GM10266 (cell line): ENCODE results near the gene SPOCK1.

ENCODE experiments used
- DNase-seq: peaks from one replicate; pipeline ENCODE4 v3.0.0; 2012; ENCODE audit errors: extremely low spot score
- CTCF ChIP-seq: IDR thresholded peaks from 2 replicates; pipeline ENCODE4 v1.5.1; 2012; ENCODE audit warnings: mild to moderate bottlenecking, low read depth; ENCODE audit not compliant: control insufficient read depth, insufficient read depth; ENCODE audit errors: missing control alignments

Gene SPOCK1

GRCh38 chr5:137148159-137148558 lies 351.0 kb downstream of the SPOCK1 start:
- no peak for DNase-seq
- TF ChIP-seq CTCF: no peak

- TF ChIP-seq CTCF: no peak
- DNase-seq: no peak
Observed at GRCh38 chr5:137147346-137147745, 351.8 kb downstream of the SPOCK1 start.

GRCh38 chr5:137146402-137146890 lies 352.7 kb downstream of the SPOCK1 start:
- TF ChIP-seq CTCF: no peak
- no peak for DNase-seq

GRCh38 chr5:137145721-137146120 lies 353.4 kb downstream of the SPOCK1 start:
- no peak for TF ChIP-seq CTCF
- no peak for DNase-seq

- TF ChIP-seq CTCF: no peak
- no peak for DNase-seq
Observed at GRCh38 chr5:137144656-137145055, 354.5 kb downstream of the SPOCK1 start.

GRCh38 chr5:137142764-137143605 lies 356.1 kb downstream of the SPOCK1 start:
- TF ChIP-seq CTCF: no peak
- no peak for DNase-seq

GRCh38 chr5:137142346-137142745 lies 356.8 kb downstream of the SPOCK1 start:
- no peak for TF ChIP-seq CTCF
- no peak for DNase-seq
